HG03457 (cell line): ENCODE measurements around the gene SH3D19.
"Not testable (repeated sequence)": the region's sequence is repeated elsewhere in the genome, so short reads cannot be mapped to it uniquely, and the experiment has no call there.

ENCODE experiments used
- ATAC-seq: cut with Tn5 transposase; IDR thresholded peaks from one replicate; pipeline ENCODE4 v1.9.1; 2021; ENCODE audit warnings: moderate number of reproducible peaks; ENCODE audit not compliant: unreplicated experiment

The SH3D19 gene

GRCh38 chr4:151158979-151159378 lies 166.4 kb downstream of the SH3D19 start:
- ATAC-seq, result no peak

- no peak for ATAC-seq
These were observed 167.9 kb downstream of the SH3D19 start for GRCh38 chr4:151157543-151157942.

- no peak for ATAC-seq
These were observed 171.8 kb downstream of the SH3D19 start for GRCh38 chr4:151153585-151153984.

GRCh38 chr4:151152028-151152427 lies 173.4 kb downstream of the SH3D19 start:
- ATAC-seq, result no peak

GRCh38 chr4:151150821-151151580 lies 174.4 kb downstream of the SH3D19 start:
- ATAC-seq, result no peak

GRCh38 chr4:151148261-151148660 lies 177.1 kb downstream of the SH3D19 start:
- ATAC-seq, result no peak

- no peak for ATAC-seq
These were observed 178.4 kb downstream of the SH3D19 start for GRCh38 chr4:151147000-151147399.

GRCh38 chr4:151144329-151145072 lies 180.9 kb downstream of the SH3D19 start:
- no peak for ATAC-seq

- ATAC-seq, result no peak
These were observed 181.6 kb downstream of the SH3D19 start for GRCh38 chr4:151143811-151144210.

- ATAC-seq, result no peak
These were observed 182.2 kb downstream of the SH3D19 start for GRCh38 chr4:151143162-151143561.

- ATAC-seq, result no peak
These were observed 182.6 kb downstream of the SH3D19 start for GRCh38 chr4:151142758-151143157.

GRCh38 chr4:151139814-151140213 lies 185.6 kb downstream of the SH3D19 start:
- no peak for ATAC-seq

- ATAC-seq, result not testable (repeated sequence)
These were observed 189.4 kb downstream of the SH3D19 start for GRCh38 chr4:151136048-151136447.

- no peak for ATAC-seq
These were observed 192.1 kb downstream of the SH3D19 start for GRCh38 chr4:151133311-151133710.

GRCh38 chr4:151129796-151130195 lies 195.6 kb downstream of the SH3D19 start:
- ATAC-seq, result no peak

- peak; percentile 81 for ATAC-seq
These were observed 207.9 kb downstream of the SH3D19 start for GRCh38 chr4:151117371-151117962.

GRCh38 chr4:151114986-151115385 lies 210.4 kb downstream of the SH3D19 start:
- no peak for ATAC-seq

GRCh38 chr4:151114338-151114737 lies 211.1 kb downstream of the SH3D19 start:
- ATAC-seq, result no peak

GRCh38 chr4:151110236-151110635 lies 215.2 kb downstream of the SH3D19 start:
- no peak for ATAC-seq

GRCh38 chr4:151107063-151107462 lies 218.3 kb downstream of the SH3D19 start:
- no peak for ATAC-seq

GRCh38 chr4:151105454-151106032 lies 219.9 kb downstream of the SH3D19 start:
- ATAC-seq, result no peak

GRCh38 chr4:151104621-151105020 lies 220.8 kb downstream of the SH3D19 start:
- ATAC-seq, result no peak
